Fibroblast of villous mesenchyme (primary cell): ENCODE data around the gene CNIH2. TPM values are rescaled to one million over a fixed set of nuclear protein-coding genes. Genes with fewer than 3 reads are reported as not detected.

ENCODE experiments used
- DNase-seq: peaks from one replicate; pipeline ENCODE4 v3.0.0-alpha.2; 2010; ENCODE audit warnings: low read depth
- H3K4me3 ChIP-seq: 2 replicates; pipeline ENCODE4 v1.5.1; 2011; ENCODE audit warnings: low read depth, mild to moderate bottlenecking, low read length
- CTCF ChIP-seq: IDR thresholded peaks from 2 replicates; pipeline ENCODE4 v1.5.1; 2012; ENCODE audit warnings: low read depth, mild to moderate bottlenecking, low read length; ENCODE audit not compliant: insufficient read depth
- total RNA-seq: library from RNA; depleted of rRNA; stranded (reverse); fragments of >200 nt; gene quantifications from 2 replicates; pipeline ENCODE4 v1.2.3, GENCODE V29; 2012

Gene CNIH2
- total RNA-seq, result 0.43 and 0.64 TPM in 2 replicates

- DNase-seq, result no peak
- no peak for TF ChIP-seq CTCF
Measured at GRCh38 chr11:66277471-66278362, at the start of gene CNIH2. Gene CNIH2, plus strand, starts transcription at chr11:66278175. Its CDS starts 282 bp downstream, at chr11:66278457.

GRCh38 chr11:66228521-66228920, 49.5 kb upstream of the CNIH2 start:
- no peak overlapping the region for H3K4me3 ChIP-seq
- no peak for TF ChIP-seq CTCF
- DNase-seq, result no peak

More at GRCh38 chr11:66277471-66278362, at the start of gene CNIH2:
- H3K4me3 ChIP-seq, result peak within 1 kb of the TSS; percentile 40

- no peak for DNase-seq
- TF ChIP-seq CTCF, result no peak
- no peak overlapping the region for H3K4me3 ChIP-seq
Measured at GRCh38 chr11:66230156-66230555, 47.8 kb upstream of the CNIH2 start.

GRCh38 chr11:66230978-66231377, 47.0 kb upstream of the CNIH2 start:
- DNase-seq, result no peak
- no peak for TF ChIP-seq CTCF
- H3K4me3 ChIP-seq, result no peak overlapping the region

GRCh38 chr11:66231561-66231960, 46.4 kb upstream of the CNIH2 start:
- no peak overlapping the region for H3K4me3 ChIP-seq
- DNase-seq, result no peak
- TF ChIP-seq CTCF, result no peak

GRCh38 chr11:66232769-66233168, 45.2 kb upstream of the CNIH2 start:
- H3K4me3 ChIP-seq, result no peak overlapping the region
- DNase-seq, result no peak
- no peak for TF ChIP-seq CTCF
